ENCODE data around the gene PLCH2.

The PLCH2 gene

DNA sequence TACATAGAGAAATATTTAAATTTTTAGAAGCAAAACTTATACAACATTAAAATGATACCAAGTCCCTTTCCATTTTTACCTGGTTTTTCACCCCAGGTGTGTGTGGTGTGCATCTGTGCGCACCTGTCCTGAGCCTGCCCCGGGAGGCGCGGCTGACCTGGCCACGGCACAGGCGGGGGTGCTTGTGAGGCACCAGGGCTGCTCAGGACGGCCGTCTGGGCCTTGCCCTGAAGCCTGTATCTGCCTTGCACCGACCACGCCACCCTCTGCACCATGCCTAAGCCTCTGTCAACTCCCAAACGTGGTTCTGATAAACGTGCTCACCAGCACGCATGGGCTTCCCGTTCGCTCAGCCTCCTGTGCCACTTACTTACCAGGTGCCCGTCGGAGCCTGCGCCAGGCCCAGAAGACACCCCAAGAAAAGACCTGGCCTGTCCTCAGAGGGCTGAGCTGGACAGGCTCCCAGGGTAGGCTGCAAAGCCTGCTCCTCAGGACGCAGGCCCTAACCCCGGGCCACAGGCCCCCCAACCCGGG is 29.4 kb downstream of the PLCH2 start:
- Histone ChIP-seq H3K27ac (no peak overlapping the region), H3K36me3 (replicated peaks) (peaks cover 32% of the 10 kb centered on the region), H3K27me3 (replicated peaks) (no peaks in the 10 kb centered on the region), H3K4me3 (ENCODE audit: low read depth, low read length) (no peak overlapping the region)
- in situ Hi-C loops (cut with HindIII; ENCODE audit: low pct_ligation_motif_present, low sequenced_read_pairs), result loop anchor here (25.0 kb wide), 1 partner anchor 93 kb away; the partner anchor contains the start of gene PEX10
- TF ChIP-seq, protein P1, sequence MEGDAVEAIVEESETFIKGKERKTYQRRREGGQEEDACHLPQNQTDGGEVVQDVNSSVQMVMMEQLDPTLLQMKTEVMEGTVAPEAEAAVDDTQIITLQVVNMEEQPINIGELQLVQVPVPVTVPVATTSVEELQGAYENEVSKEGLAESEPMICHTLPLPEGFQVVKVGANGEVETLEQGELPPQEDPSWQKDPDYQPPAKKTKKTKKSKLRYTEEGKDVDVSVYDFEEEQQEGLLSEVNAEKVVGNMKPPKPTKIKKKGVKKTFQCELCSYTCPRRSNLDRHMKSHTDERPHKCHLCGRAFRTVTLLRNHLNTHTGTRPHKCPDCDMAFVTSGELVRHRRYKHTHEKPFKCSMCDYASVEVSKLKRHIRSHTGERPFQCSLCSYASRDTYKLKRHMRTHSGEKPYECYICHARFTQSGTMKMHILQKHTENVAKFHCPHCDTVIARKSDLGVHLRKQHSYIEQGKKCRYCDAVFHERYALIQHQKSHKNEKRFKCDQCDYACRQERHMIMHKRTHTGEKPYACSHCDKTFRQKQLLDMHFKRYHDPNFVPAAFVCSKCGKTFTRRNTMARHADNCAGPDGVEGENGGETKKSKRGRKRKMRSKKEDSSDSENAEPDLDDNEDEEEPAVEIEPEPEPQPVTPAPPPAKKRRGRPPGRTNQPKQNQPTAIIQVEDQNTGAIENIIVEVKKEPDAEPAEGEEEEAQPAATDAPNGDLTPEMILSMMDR (IDR thresholded peaks at IDR 0.05; ENCODE audit: low read depth, low read length, missing control alignments), result no peak
- no peak for DNase-seq

DNA sequence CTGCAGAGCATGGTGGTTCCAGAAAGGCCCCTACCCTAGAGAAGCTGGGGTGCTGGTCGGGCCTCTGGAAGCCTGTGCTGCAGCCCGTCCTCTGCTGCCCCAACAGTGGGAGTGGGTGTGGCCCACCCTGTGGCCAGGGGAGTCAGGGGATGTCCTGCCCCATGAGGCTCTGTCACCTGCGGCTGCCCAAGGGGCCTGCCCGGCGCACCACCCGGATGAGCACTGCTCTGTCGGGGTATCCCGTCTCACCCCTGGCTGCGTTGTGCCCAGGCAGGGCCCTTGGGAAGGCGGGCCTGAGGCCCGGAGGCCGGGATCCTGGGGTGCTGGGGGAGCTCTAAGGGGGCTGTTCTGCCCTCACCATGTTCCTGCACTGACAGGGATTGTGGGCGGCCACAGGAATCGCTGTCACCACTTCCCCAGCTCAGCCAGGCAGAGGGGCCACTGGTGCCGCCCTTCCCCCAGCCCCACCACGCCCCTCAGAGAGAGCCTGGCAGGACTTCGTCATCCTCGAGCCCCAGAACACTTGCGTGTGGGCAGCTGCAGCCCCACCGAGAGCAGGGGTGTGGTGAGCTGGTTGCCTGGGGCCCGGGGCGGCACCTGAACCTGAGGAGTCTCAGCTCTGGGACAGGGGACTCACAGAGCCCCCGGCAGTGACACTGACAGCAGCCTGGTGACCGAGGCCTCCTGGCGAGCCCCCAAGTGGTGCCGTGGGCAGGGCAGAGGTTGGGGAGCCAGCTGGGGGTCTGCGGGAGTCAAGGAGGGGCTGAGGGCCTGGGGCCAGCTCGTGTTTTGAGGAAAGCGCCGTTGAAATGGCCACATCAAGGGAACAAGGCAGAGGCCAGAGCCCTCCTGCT is 30.1 kb downstream of the PLCH2 start:
- DNase-seq, result no peak
- TF ChIP-seq, protein P1 (IDR thresholded peaks at IDR 0.05; ENCODE audit: low read depth, low read length, missing control alignments), result no peak
- Histone ChIP-seq H3K27me3 (replicated peaks) (no peaks in the 10 kb centered on the region), H3K4me3 (ENCODE audit: low read depth, low read length) (no peak overlapping the region), H3K36me3 (replicated peaks) (peaks cover 39% of the 10 kb centered on the region), H3K27ac (no peak overlapping the region)
- in situ Hi-C loops (cut with HindIII; ENCODE audit: low pct_ligation_motif_present, low sequenced_read_pairs), result loop anchor here (25.0 kb wide), 1 partner anchor 94 kb away; the partner anchor contains the start of gene PEX10

DNA sequence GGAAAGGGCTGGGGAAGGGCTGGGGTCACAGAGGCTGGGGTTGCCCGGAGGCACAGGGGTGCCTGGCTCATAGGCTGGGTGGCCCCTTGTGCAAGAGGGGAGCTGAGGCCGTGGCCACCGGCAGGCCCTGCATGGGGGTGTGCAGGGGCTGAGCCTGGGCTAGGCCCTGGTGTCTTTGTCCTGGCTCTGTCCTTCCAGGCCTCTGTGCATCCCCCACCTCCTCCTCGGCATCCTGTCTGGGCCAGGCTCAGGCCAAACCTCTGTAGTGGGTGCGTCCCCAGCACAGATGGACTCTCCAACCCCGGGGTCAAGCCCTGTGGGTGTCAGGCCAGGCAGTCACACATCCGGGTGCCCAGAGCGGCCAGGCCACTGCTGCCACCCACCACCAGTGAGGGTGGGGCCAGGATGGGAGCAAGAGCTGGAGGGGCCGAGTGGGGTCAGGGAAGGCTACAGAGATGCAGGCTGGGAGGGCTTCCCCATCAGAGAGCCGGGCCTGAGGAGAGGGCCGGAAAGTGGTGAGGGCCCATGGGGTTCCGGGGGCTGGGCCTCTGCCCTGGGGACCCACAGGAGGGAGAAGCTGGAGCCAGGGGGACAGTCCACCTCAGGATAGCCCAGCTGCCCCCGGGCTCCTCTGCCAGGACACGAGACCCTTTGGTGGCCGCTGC is 30.9 kb downstream of the PLCH2 start:
- Histone ChIP-seq H3K27ac (no peak overlapping the region), H3K4me3 (ENCODE audit: low read depth, low read length) (no peak overlapping the region), H3K27me3 (replicated peaks) (no peaks in the 10 kb centered on the region), H3K36me3 (replicated peaks) (peaks cover 47% of the 10 kb centered on the region)
- TF ChIP-seq, protein P1 (IDR thresholded peaks at IDR 0.05; ENCODE audit: low read depth, low read length, missing control alignments), result no peak
- no peak for DNase-seq
- in situ Hi-C loops (cut with HindIII; ENCODE audit: low pct_ligation_motif_present, low sequenced_read_pairs), result loop anchor here (25.0 kb wide), 1 partner anchor 95 kb away; the partner anchor contains the start of gene PEX10

DNA sequence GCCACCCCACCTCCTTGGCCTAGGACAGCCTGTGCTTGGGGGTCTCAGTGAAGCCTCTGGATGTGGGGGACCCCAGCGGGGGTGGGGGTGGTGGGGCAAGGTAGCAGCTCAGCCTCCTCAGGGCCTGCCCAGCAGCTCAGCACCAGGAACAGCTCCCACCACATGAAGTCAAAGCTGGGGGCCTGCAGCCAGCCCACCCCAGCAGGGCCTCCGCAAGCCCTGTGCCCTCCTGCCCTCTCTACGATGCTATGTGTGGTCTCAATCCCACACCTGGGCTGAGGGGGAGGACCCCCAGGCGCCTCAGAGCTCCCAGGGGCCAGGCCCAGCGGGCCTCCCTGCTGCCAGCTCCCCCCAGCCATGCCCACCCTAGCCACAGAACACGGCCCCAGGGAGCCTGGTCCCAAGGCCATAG is 31.7 kb downstream of the PLCH2 start:
- H3K4me3 ChIP-seq (ENCODE audit: low read depth, low read length), result no peak overlapping the region
- TF ChIP-seq, protein P1 (IDR thresholded peaks at IDR 0.05; ENCODE audit: low read depth, low read length, missing control alignments), result no peak
- in situ Hi-C loops (cut with HindIII; ENCODE audit: low pct_ligation_motif_present, low sequenced_read_pairs), result loop anchor here (25.0 kb wide), 1 partner anchor 95 kb away; the partner anchor contains the start of gene PEX10
- peaks cover 53% of the 10 kb centered on the region for H3K36me3 ChIP-seq (replicated peaks)
- DNase-seq, result no peak
- no peaks in the 10 kb centered on the region for H3K27me3 ChIP-seq (replicated peaks)
- H3K27ac ChIP-seq, result no peak overlapping the region

DNA sequence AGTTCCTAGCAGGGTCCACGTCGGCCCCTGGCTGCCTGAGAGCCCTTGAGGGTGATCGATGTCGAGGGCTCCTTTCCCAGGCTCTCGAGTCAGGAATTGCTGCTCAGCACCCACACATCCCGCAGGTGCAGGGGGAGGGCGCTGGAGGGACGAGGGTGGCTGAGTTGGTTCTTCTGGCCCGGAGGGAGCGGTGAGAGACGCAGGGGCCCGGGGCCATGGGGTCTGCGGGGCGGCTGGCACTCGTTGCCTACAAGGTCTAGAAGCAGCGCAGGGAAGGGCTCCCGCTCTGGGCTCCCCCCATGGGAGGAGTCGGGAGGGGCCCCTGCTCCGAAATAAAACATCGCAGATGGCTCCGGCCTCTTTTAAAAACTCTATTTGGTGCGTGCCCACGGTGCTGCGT is 32.1 kb downstream of the PLCH2 start:
- no peak overlapping the region for H3K27ac ChIP-seq
- in situ Hi-C loops (cut with HindIII; ENCODE audit: low pct_ligation_motif_present, low sequenced_read_pairs), result loop anchor here (25.0 kb wide), 1 partner anchor 96 kb away; the partner anchor contains the start of gene PEX10
- H3K4me3 ChIP-seq (ENCODE audit: low read depth, low read length), result no peak overlapping the region
- H3K27me3 ChIP-seq (replicated peaks), result no peaks in the 10 kb centered on the region
- TF ChIP-seq, protein P1 (IDR thresholded peaks at IDR 0.05; ENCODE audit: low read depth, low read length, missing control alignments), result no peak
- H3K36me3 ChIP-seq (replicated peaks), result peaks cover 57% of the 10 kb centered on the region
- DNase-seq, result no peak
